ENCODE measurements around the gene EN2. TPM values are rescaled to one million over a fixed set of nuclear protein-coding genes. Genes with fewer than 3 reads are reported as not detected.

EN2 gene
- total RNA-seq, 1 experiment from 2014 or later: not detected

DNA sequence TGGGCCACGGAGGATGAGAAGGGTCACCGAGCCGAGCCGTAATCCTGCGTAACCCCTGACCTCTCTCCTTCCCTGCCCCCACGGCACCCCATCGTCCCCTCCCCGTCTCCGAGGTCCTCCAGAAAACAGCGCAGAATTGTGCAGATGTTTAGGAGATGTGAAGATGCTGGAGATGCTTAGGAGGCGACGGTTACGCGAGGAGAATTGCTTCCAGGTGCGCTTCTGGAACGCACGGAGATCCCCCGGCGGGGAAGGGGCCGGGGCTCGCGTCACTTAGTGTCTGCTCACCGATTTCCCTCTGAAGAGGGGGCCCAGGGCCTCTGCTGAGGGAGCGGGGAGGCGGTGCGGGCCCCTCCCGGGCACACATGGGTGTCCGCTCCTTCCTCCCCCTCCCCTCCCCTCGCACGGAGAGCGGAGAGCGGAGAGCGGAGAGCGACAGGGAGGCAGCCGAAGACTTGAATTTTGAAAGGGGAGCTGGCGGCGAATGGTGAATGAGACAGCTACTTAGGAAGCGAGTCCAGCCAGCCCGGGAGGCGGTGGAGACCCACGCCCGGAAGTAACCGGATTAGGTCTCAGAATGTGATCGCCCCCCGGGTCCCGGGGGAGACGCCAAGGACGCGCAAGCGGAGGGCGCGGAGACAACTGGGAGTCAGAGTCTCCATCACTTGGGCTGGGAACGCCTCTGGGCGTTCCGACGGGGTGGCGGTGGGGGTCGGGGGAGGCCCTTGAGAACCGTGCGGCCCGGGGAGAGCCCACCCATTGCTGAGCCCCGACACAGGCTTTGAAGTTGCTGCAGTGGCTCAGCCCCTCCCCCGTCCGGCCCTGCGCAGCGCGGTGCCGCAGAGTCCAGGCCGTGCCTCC, 8.7 kb upstream of the EN2 start:
- Mint-ChIP-seq H3K9me3 (ENCODE audit: unreplicated experiment) (no peaks in the 10 kb centered on the region), H3K27ac (ENCODE audit: low read depth, unreplicated experiment) (no peak overlapping the region), H3K27me3 (ENCODE audit: insufficient read depth, unreplicated experiment) (peaks cover 60% of the 10 kb centered on the region), H3K4me1 (ENCODE audit: insufficient read depth, unreplicated experiment) (no peaks in the 10 kb centered on the region), H3K36me3 (ENCODE audit: insufficient read depth, unreplicated experiment) (no peaks in the 10 kb centered on the region), H3K4me3 (ENCODE audit: unreplicated experiment) (no peak overlapping the region)
- no peak for DNase-seq (ENCODE audit: unreplicated experiment)
- no TSS peak for BruUV-seq (replicated peaks)
- TF ChIP-seq CTCF (IDR thresholded peaks at IDR 0.05; ENCODE audit: unreplicated experiment): no peak
- ChIA-PET CTCF (interaction anchor here (0.7 kb wide), 1 partner anchor 986 kb away, joined by 5 read pairs; no protein-coding TSS in a partner anchor), POLR2A (no interaction called here)
- intact Hi-C loops (cut with micrococcal nuclease): no loop called here

- CTCF ChIA-PET: no interaction called here
- intact Hi-C loops (cut with micrococcal nuclease): no loop called here
- H3K27ac Mint-ChIP-seq (ENCODE audit: low read depth, unreplicated experiment): no peak overlapping the region
Observed at GRCh38 chr7:155449869-155450557, 7.9 kb upstream of the EN2 start.

DNA sequence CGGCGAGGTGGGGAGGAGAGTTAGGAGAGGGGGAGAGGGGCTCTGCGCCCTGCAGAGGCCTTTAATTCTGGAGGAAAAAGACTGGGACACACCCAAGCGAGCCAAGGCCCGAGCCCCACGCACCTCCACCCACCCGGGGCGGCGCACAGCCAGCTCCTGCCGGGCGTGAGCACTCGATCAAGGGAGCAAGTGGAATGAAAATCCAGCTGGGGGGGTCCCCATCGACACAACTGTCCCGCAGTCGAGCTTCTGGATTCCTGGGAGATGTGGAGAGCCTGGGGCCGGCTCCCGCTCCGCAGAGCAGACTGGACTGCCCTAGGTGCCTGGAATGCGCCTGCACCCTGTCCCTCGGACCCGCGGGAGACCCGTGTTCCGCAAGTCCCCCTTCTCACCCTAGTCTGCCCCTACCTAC, 7.4 kb upstream of the EN2 start:
- Mint-ChIP-seq H3K27me3 (ENCODE audit: insufficient read depth, unreplicated experiment) (peaks cover 74% of the 10 kb centered on the region), H3K4me3 (ENCODE audit: unreplicated experiment) (no peak overlapping the region), H3K27ac (ENCODE audit: low read depth, unreplicated experiment) (no peak overlapping the region), H3K36me3 (ENCODE audit: insufficient read depth, unreplicated experiment) (no peaks in the 10 kb centered on the region), H3K4me1 (ENCODE audit: insufficient read depth, unreplicated experiment) (no peaks in the 10 kb centered on the region), H3K9me3 (ENCODE audit: unreplicated experiment) (no peaks in the 10 kb centered on the region)
- POLR2A ChIA-PET: no interaction called here
- DNase-seq (ENCODE audit: unreplicated experiment): no peak
- intact Hi-C loops (cut with micrococcal nuclease): no loop called here
- CTCF ChIA-PET: interaction anchor here (0.6 kb wide), 1 partner anchor 15 kb away, joined by 3 read pairs; no protein-coding TSS in a partner anchor
- no peak for TF ChIP-seq CTCF (IDR thresholded peaks at IDR 0.05; ENCODE audit: unreplicated experiment)
- BruUV-seq (replicated peaks): no TSS peak

More at GRCh38 chr7:155449869-155450557, 7.9 kb upstream of the EN2 start:
- H3K9me3 Mint-ChIP-seq (ENCODE audit: unreplicated experiment): no peaks in the 10 kb centered on the region
- POLR2A ChIA-PET: no interaction called here
- no peaks in the 10 kb centered on the region for H3K36me3 Mint-ChIP-seq (ENCODE audit: insufficient read depth, unreplicated experiment)
- no peak for TF ChIP-seq CTCF (IDR thresholded peaks at IDR 0.05; ENCODE audit: unreplicated experiment)
- H3K4me3 Mint-ChIP-seq (ENCODE audit: unreplicated experiment): no peak overlapping the region
- H3K27me3 Mint-ChIP-seq (ENCODE audit: insufficient read depth, unreplicated experiment): peaks cover 68% of the 10 kb centered on the region
- no peak for DNase-seq (ENCODE audit: unreplicated experiment)
- no TSS peak for BruUV-seq (replicated peaks)
- H3K4me1 Mint-ChIP-seq (ENCODE audit: insufficient read depth, unreplicated experiment): no peaks in the 10 kb centered on the region
